HG03520 (cell line): ENCODE data around the gene SYNJ2.

Source experiments
- ATAC-seq: cut with Tn5 transposase; IDR thresholded peaks from one replicate; pipeline ENCODE4 v1.9.1; 2021; ENCODE audit warnings: mild to moderate bottlenecking, moderate library complexity; ENCODE audit not compliant: unreplicated experiment

Gene SYNJ2

DNA sequence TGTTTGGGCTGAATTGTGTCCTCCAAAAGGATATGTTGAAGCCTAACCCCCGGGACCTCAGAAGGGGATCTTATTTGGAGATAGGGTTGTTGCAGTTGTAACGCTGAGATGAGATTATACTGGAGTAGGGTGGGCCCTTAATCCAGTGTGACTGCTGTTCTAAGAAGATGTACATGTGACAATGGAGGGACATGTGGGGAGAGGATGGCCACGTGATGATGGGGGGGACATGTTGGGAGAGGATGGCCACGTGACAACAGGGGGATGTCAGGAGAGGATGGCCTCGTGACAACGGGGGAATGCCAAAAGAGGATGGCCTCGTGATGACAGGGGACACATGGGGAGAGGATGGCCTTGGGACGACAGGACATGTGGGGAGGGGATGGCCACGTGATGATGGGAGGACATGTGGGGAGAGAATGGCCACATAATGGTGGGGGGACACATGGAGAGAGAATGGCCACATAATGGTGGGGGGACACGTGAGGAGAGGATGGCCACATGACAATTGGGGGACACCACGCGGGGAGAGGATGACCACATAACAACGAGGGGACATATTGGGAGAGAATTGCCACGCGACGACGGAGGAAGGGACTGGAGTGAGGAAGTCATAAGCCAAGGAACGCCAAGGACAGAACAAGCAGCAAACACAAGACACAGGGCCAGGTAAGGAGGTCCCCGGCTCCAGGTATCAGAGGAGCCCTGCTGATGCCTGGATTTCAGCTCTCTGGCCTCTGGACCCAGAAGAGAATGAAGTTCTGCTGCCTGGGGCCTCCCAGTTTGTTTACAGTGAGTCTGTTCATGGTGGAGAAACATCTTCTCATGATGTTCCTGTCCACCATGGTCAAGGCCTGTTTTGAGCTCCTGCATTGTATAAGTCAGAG, 29.2 kb downstream of the SYNJ2 start:
- ATAC-seq = no peak

GRCh38 chr6:158011478-158011920, 29.8 kb downstream of the SYNJ2 start:
- no peak for ATAC-seq

DNA sequence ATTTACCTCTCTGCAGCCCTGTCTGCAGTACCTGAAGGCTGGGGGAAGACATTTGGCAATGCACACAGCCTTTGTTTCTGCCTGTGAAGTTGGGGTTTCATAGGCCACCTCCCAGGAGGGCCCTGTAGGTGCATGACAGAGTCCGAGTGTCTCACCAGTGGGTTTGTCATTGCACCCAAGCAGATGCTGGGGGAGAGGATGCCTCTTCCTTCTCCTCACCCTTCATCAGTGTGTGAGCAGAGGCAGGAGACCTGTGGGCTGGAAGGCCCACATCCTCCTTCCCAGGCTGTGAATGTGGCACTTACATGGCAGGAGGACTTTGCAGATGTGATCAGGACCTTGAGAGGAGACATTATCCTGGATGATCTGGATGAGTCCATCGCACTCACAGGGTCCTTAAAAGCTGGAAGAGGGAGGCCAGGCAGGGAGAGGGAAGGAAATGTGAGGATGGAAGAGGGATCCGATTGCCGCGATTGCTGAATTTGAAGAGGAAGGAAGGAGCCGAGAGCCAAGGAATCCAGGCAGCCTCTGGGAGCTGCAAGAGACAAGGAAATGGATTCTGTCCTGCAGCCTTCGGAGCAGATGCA, 30.4 kb downstream of the SYNJ2 start:
- ATAC-seq = no peak

DNA sequence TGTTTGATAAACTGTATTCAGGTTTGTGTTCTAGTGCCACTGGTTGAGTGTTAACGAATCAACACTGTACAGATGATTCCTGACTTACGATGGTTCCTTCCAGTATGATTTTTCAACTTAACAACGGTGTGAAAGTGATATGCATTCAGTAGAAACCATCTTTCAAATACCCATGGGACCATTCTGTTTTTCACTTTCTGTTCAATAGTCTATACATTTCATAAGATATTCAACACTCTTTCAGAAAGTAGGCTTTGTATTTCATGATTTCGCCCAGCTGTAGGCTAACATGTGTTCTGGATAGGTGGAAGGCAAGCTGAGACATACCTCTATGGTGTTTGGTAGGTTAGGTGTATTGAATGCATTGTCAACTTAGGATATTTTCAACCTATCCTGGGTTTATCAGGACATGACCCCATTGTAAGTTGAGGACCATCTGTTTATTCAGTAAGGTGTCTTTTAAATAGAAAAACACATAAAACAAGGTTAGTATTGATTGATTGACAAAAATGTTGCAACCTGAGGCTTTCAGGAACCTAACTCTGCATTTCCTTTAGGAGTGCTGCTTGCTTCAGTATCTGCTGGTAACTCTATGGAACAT, 32.3 kb downstream of the SYNJ2 start:
- ATAC-seq = no peak

GRCh38 chr6:158014505-158015187, 33.0 kb downstream of the SYNJ2 start:
- no peak for ATAC-seq

GRCh38 chr6:158015188-158015506, 33.5 kb downstream of the SYNJ2 start:
- no peak for ATAC-seq

GRCh38 chr6:158016571-158017383, 35.1 kb downstream of the SYNJ2 start:
- no peak for ATAC-seq

DNA sequence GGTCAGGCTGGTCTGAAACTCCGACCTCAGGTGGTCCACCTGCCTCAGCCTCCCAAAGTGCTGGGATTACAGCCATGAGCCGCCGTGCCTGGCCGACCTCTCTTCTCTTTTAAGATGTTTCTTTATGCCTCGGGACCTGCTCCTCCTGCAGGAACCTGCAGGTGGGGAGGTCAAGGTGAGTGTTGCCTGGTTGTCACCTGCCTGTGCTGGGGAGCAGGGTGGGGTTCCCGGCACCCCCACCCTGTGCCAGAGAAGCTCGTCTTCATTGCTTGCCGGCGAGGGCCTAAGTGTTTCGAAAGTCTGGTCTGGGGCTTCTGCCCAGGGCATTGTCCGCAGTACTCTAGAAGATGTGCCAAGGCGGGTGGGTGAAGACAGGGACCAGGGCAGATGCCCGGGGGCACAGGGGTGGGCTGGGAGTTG, 36.0 kb downstream of the SYNJ2 start:
- no peak for ATAC-seq

DNA sequence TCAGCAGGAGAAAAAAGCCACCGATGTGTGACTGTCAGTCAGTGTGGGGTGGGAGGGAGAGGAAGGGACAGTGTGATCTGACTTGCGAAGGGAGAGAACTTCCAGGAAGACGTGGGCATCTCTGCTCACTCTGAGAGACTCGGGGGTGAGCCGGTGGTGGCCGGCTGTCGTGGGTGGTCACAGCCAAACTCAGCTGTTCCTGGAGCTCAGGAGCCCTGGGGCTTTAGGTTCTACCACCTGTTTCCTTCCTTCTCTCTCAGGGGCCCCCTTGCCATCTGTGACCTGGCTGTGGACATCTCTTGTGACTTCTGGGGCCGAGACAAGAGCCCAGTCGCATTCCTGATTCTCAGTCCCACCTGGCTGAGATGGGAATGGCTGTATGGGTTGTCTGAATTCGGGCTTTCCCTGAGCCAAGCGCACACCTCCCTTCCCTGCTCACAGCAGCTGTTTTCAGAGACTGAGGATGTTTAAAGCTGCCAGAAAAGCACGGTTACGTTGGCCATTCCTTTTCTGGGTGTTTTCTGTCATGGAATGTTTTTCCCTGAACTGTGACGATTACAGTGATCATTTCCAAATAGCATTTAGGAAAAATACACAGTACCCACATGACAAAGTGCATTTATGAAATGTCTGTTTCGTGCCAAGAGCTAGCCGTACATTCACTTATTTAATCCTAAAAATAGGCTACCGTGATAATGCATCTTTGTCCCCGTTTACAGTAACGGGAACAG, 36.5 kb downstream of the SYNJ2 start:
- ATAC-seq = no peak

DNA sequence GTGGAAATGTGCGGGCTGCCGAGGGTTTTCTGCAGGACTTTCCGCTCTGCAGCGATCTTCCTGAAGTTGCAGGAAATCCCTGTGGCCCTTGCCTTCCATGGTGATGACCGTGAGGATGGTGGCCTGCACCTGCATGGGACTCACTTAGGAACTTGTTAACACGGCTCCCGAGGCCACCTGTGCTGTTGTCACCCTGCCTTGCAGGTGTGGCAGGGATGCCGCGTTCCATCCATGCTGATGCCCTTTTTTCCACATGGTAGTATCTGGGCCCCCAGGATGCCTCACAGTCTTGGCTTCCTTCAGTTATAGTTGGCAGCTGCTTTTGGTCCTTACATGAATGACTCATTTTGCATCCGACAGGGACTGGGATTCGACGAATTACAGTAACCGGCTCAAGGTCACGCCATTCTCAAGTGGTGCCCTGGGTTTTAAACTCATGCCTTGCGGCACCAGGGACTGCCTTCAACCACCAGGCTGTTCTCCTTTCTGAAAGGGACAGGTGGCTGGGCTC, 37.2 kb downstream of the SYNJ2 start:
- no peak for ATAC-seq

DNA sequence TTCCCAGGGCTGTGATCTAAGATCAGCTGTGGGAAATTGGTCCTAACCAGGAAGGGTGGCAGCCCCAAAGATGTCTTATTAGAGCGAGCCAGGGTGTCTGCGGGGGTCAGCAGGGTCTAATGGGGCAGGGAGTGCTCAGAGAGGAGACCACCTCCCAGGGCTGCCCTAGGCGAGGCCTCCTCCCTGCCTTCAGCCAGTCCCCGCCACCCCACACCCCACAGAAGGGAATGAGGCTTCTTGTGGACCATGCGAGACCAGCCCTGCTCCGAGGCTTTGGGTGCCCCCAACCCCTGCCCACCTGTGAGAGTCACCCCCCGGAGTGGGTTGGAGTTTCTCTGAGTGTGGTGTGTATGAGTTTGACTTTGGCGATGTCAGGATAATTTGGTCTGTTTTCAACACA, 37.8 kb downstream of the SYNJ2 start:
- no peak for ATAC-seq

DNA sequence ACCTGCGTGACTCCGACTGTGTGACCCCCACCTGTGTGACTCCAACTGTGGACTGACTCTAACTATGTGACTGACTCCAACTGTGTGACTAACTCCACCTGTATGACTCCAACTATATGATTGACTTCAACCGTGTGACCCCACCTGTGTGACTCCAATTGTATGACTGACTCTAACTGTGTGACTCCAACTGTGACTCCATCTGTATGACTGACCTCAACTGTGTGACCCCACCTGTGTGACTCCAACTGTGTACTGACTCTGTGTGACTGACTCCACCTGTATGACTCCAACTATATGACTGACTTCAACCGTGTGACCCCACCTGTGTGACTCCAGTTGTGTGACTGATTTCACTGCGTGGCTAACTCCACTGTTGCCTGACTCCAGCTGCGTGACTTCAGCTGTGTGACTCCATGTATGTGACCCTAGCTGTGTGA, 38.6 kb downstream of the SYNJ2 start:
- no peak for ATAC-seq

DNA sequence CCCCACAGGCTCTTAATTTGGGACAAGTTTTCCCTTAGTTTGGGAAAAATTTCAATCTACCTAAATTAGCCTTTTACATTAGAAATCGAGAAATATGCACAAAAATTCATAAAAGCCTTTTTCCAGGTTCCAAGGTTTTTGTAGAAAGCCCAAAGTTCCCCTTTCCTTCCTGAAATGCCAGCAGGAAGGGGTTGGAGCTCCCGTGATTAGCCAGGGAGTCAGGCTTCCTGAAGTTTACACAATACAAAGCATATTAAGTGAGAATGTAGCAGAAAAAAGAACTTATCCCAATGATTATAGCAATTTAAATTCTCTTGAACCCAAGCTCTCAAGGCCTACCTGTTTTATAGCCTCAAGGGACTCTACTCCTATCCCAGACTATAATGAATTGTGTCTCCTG, 39.1 kb downstream of the SYNJ2 start:
- no peak for ATAC-seq

DNA sequence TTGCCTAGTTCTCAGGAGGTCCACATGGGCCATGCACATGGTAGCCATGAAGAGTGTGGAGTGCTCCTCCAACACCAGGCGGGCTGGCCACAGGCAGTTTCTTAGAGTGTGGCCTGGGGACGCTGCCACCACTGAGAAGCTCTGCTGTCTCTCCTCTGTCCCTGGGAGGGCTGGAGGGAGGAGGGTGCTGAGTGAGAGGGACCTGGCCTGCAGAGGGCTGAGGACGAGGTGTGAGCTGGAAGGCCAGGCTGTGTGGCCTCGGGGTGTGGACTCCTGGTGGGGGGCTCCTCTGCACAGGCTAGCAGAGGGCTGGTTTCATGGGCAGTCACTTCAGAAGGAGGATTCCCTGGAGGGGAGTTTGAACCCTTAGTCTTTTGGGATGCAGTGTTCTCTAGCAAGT, 39.7 kb downstream of the SYNJ2 start:
- no peak for ATAC-seq

GRCh38 chr6:158021814-158022748, 40.4 kb downstream of the SYNJ2 start:
- no peak for ATAC-seq

- ATAC-seq = no peak
These were observed 41.3 kb downstream of the SYNJ2 start for GRCh38 chr6:158022749-158023596.

DNA sequence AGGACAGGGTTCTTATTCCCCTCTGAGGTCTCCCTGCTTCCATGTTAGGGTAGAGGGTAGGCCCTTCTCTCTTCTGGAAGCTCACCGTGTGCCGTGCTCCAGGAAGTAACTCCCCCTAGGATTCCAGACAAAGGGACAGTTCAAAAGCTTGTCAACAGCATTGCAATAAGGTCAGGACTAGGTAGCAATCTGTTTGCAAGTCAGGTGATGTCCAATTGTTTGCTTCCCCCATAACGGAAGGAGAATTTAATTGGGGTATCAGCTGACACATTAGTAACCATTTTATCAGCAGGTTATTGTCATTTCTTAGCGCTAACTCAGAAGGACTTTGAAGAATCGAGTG, 41.9 kb downstream of the SYNJ2 start:
- ATAC-seq = no peak
